Skeletal muscle cell (primary cell): ENCODE measurements around the gene LRIG2.
A peak's percentile ranks its signal among the peaks of the same experiment; 100 is the strongest.
"Not testable (repeated sequence)": the region's sequence is repeated elsewhere in the genome, so short reads cannot be mapped to it uniquely, and the experiment has no call there.

ENCODE experiments used
- DNase-seq: peaks from one replicate; pipeline ENCODE4 v3.0.0-alpha.2; 2010; ENCODE audit warnings: low read depth
- H3K4me3 ChIP-seq: 2 replicates; pipeline ENCODE4 v1.5.1; 2011; ENCODE audit warnings: low read depth, mild to moderate bottlenecking, control low read depth, low read length, moderate library complexity

The LRIG2 gene

GRCh38 chr1:113058941-113059706 lies 13.9 kb upstream of the LRIG2 start:
- no peak overlapping the region for H3K4me3 ChIP-seq

GRCh38 chr1:113063456-113063855 lies 9.5 kb upstream of the LRIG2 start:
- not testable (repeated sequence) for DNase-seq, H3K4me3 ChIP-seq

More at GRCh38 chr1:113058941-113059706, 13.9 kb upstream of the LRIG2 start:
- DNase-seq: no peak

GRCh38 chr1:113072141-113072756 lies 749 bp upstream of the LRIG2 start:
- no peak for DNase-seq
- peak overlapping the region; percentile 93 for H3K4me3 ChIP-seq

- peak; percentile 18 for DNase-seq
- peak overlapping the region; percentile 93 for H3K4me3 ChIP-seq
Measured at GRCh38 chr1:113073479-113073950, 517 bp downstream of the LRIG2 start.

- H3K4me3 ChIP-seq: peak overlapping the region; percentile 93
- no peak for DNase-seq
Measured at GRCh38 chr1:113074237-113074636, 1.2 kb downstream of the LRIG2 start.

- DNase-seq, H3K4me3 ChIP-seq: not testable (repeated sequence)
Measured at GRCh38 chr1:113077978-113078377, 5.0 kb downstream of the LRIG2 start.

GRCh38 chr1:113086541-113086940 lies 13.5 kb downstream of the LRIG2 start:
- no peak overlapping the region for H3K4me3 ChIP-seq
- DNase-seq: no peak

GRCh38 chr1:113088972-113089371 lies 16.0 kb downstream of the LRIG2 start:
- DNase-seq: no peak
- no peak overlapping the region for H3K4me3 ChIP-seq

GRCh38 chr1:113090051-113090450 lies 17.1 kb downstream of the LRIG2 start:
- no peak overlapping the region for H3K4me3 ChIP-seq
- DNase-seq: no peak

- DNase-seq: no peak
- H3K4me3 ChIP-seq: no peak overlapping the region
Measured at GRCh38 chr1:113091988-113092594, 19.1 kb downstream of the LRIG2 start.

- no peak overlapping the region for H3K4me3 ChIP-seq
- no peak for DNase-seq
Measured at GRCh38 chr1:113094506-113094905, 21.5 kb downstream of the LRIG2 start.

GRCh38 chr1:113095790-113096455 lies 22.9 kb downstream of the LRIG2 start:
- no peak for DNase-seq
- H3K4me3 ChIP-seq: no peak overlapping the region

- no peak for DNase-seq
- no peak overlapping the region for H3K4me3 ChIP-seq
Measured at GRCh38 chr1:113096493-113096892, 23.5 kb downstream of the LRIG2 start.

- no peak overlapping the region for H3K4me3 ChIP-seq
- no peak for DNase-seq
Measured at GRCh38 chr1:113101588-113101987, 28.6 kb downstream of the LRIG2 start.

- DNase-seq: no peak
Measured at GRCh38 chr1:113103048-113103447, 30.1 kb downstream of the LRIG2 start.

GRCh38 chr1:113103977-113104376 lies 31.0 kb downstream of the LRIG2 start:
- no peak overlapping the region for H3K4me3 ChIP-seq
- DNase-seq: no peak

More at GRCh38 chr1:113103048-113103447, 30.1 kb downstream of the LRIG2 start:
- H3K4me3 ChIP-seq: no peak overlapping the region

GRCh38 chr1:113106910-113107309 lies 33.9 kb downstream of the LRIG2 start:
- H3K4me3 ChIP-seq: no peak overlapping the region
- no peak for DNase-seq

GRCh38 chr1:113109908-113110554 lies 37.0 kb downstream of the LRIG2 start:
- H3K4me3 ChIP-seq: no peak overlapping the region
- DNase-seq: peak; percentile 83

GRCh38 chr1:113118266-113118665 lies 45.3 kb downstream of the LRIG2 start:
- no peak for DNase-seq

More at GRCh38 chr1:113118266-113118665, 45.3 kb downstream of the LRIG2 start:
- H3K4me3 ChIP-seq: no peak overlapping the region
